NCI-H1105 (cell line): ENCODE data around the gene NELFA.

Experiments used
- DNase-seq: peaks from one replicate; lab custom pipeline; 2025; lab: John Stamatoyannopoulos, UW

The NELFA gene

GRCh38 chr4:1982124-1983052 lies 26.4 kb downstream of the NELFA start:
- DNase-seq, result no peak

- no peak for DNase-seq
These were observed 27.3 kb downstream of the NELFA start for GRCh38 chr4:1981251-1982058.

GRCh38 chr4:1980561-1981041 lies 28.2 kb downstream of the NELFA start:
- no peak for DNase-seq

- DNase-seq, result no peak
These were observed 29.1 kb downstream of the NELFA start for GRCh38 chr4:1979477-1980196.

GRCh38 chr4:1978741-1979476 lies 29.9 kb downstream of the NELFA start:
- no peak for DNase-seq

- DNase-seq, result no peak
These were observed 30.5 kb downstream of the NELFA start for GRCh38 chr4:1978226-1978625.

GRCh38 chr4:1976416-1977352 lies 32.1 kb downstream of the NELFA start:
- no peak for DNase-seq

- DNase-seq, result no peak
These were observed 32.9 kb downstream of the NELFA start for GRCh38 chr4:1975880-1976279.

- DNase-seq, result no peak
These were observed 33.4 kb downstream of the NELFA start for GRCh38 chr4:1975391-1975801.

- DNase-seq, result no peak
These were observed 33.9 kb downstream of the NELFA start for GRCh38 chr4:1974840-1975239.

- no peak for DNase-seq
These were observed 35.1 kb downstream of the NELFA start for GRCh38 chr4:1973661-1974060.

- DNase-seq, result no peak
These were observed 35.6 kb downstream of the NELFA start for GRCh38 chr4:1973218-1973617.

- DNase-seq, result no peak
These were observed 36.4 kb downstream of the NELFA start for GRCh38 chr4:1972414-1972813.

GRCh38 chr4:1971456-1972200 lies 37.1 kb downstream of the NELFA start:
- DNase-seq, result no peak

GRCh38 chr4:1970926-1971325 lies 37.8 kb downstream of the NELFA start:
- DNase-seq, result no peak

- DNase-seq, result no peak
These were observed 38.6 kb downstream of the NELFA start for GRCh38 chr4:1969928-1970723.

- DNase-seq, result no peak
These were observed 40.0 kb downstream of the NELFA start for GRCh38 chr4:1968686-1969295.

GRCh38 chr4:1967512-1968149 lies 41.1 kb downstream of the NELFA start:
- DNase-seq, result no peak
